Measurements from ENCODE around the gene FAM120B. TPM values are rescaled to one million over a fixed set of nuclear protein-coding genes. Genes with fewer than 3 reads are reported as not detected.

Gene FAM120B
- total RNA-seq, 4 donors from 2014 or later: 24.6 to 40.3 (median 31.9) TPM

DNA sequence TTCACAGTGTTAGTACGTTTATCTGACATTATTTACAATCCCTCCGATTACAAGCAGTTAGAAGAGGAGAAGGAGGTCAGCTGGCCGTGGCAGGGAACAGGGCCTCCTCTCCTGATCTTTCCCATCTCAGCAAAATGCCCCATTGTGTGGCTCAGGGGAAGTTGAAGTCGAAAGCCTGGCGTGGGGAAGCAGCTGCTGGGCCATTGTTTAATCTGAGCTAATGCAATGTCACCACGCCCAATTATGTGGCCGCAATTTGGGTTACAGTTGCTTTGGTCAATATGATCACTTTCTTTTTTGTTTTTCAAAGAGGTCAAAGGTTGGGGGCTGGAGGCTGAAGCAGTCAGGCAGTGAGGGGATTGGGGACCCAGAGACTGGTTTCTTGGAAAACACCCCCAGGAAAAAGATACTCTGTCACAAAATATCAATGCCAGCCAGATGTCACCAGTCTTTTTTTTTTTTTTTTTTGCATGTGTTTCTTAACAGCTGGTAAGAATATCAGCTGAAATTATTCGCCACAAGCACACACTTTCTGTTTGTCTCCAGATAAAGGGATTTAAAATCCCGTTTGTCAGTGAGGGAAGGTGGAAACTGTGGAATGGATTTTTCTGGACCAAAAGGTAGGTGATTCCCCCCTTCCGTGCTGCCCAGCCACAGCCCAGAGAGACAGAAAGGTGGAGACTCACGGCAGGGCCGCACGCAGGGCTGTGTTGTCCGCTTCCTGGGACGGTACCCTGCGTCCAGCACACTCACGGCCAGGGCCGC, 40.3 kb upstream of the FAM120B start:
- TF ChIP-seq POLR2AphosphoS5 (IDR thresholded peaks at IDR 0.05): no peak
- peaks cover 0 to 19% (median 5%) of the 10 kb centered on the region in 3 donors for H3K4me1 ChIP-seq
- H3K36me3 ChIP-seq: no peaks in the 10 kb centered on the region
- WGBS, 2 donors (ENCODE audit: low coverage in 1 of 2): 44 to 56% methylated on average over 6 to 7 of the region's 18 CpGs
- H3K9me3 ChIP-seq: no peaks in the 10 kb centered on the region
- no peak overlapping the region for H3K4me3 ChIP-seq
- no peaks in the 10 kb centered on the region for H3K27me3 ChIP-seq
- peak; percentile 38 for ATAC-seq
- peak overlapping the region in 1 of 4 donors; percentile 24 for H3K27ac ChIP-seq

DNA sequence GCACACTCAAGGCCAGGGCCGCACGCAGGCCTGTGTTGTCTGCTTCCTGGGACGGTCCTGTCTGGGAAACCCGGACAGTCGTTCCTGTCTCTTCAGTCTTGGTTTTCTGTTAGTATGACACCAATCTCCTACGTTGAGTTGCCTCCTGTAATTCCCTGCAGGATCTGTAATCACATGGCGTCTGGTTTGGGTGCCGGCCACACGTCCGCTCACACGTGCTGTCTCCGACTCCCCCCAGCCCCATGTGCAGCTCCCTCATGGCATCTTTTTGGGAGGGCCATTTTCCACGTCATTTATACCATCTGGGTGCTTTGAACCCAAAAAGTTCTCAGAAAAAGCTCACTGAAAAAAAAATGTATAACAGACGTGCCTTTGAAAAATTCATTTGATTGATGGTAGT, 38.9 kb upstream of the FAM120B start:
- H3K4me3 ChIP-seq: no peak overlapping the region
- ATAC-seq: no peak
- WGBS, 2 donors (ENCODE audit: low coverage in 1 of 2): 71 to 83% methylated on average over 1 to 7 of the region's 14 CpGs
- no peak overlapping the region for H3K27ac ChIP-seq
- peaks cover 0 to 19% (median 5%) of the 10 kb centered on the region in 3 donors for H3K4me1 ChIP-seq
- no peaks in the 10 kb centered on the region for H3K9me3 ChIP-seq
- H3K36me3 ChIP-seq: no peaks in the 10 kb centered on the region
- no peak for TF ChIP-seq EP300 (IDR thresholded peaks at IDR 0.05)
- TF ChIP-seq POLR2A (IDR thresholded peaks at IDR 0.05): no peak
- TF ChIP-seq, protein P1, sequence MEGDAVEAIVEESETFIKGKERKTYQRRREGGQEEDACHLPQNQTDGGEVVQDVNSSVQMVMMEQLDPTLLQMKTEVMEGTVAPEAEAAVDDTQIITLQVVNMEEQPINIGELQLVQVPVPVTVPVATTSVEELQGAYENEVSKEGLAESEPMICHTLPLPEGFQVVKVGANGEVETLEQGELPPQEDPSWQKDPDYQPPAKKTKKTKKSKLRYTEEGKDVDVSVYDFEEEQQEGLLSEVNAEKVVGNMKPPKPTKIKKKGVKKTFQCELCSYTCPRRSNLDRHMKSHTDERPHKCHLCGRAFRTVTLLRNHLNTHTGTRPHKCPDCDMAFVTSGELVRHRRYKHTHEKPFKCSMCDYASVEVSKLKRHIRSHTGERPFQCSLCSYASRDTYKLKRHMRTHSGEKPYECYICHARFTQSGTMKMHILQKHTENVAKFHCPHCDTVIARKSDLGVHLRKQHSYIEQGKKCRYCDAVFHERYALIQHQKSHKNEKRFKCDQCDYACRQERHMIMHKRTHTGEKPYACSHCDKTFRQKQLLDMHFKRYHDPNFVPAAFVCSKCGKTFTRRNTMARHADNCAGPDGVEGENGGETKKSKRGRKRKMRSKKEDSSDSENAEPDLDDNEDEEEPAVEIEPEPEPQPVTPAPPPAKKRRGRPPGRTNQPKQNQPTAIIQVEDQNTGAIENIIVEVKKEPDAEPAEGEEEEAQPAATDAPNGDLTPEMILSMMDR (IDR thresholded peaks at IDR 0.05): no peak
- H3K27me3 ChIP-seq: peaks cover under 1% of the 10 kb centered on the region

DNA sequence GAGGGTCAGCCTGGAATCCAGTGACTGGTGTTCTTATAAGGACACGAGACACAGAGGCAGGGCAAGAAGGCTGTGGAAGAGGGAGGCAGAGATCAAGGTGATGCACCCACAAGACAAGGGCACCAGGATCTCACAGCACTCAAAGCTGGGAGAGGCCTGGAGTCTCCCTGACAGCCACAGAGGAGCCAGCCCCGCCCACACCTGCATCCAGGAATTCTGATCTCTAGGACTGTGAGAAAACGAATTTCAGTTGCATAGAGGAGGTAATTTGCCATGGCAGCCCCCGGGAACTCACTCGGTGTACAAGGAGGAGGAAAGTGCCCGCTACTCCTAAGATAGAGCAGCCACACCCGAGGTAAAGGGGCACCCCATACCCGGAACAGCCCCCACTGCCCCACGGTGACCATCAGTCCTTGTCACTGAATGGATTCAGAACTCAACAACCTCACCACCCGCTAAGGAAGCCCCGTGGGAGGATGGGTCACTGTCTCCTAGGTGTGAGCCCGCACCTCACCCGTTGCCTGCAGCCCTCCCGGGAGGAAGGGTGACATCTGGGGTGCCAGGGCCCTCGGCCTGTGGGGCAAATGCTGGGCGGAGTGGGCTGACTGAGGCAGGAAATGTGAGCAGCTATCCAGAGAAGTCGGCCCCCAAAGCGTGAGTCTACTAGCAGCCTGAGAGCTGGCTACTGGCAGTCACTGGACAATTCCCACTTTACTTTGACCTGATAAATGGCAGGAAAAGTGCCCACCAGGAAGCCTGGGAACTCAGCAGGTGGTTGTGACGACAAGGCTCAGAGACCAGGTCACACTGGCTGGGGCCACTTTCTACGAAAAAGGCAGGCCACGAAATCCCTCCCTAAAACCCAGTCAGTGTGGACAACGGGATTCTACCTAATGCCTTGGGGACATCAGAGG, 38.1 kb upstream of the FAM120B start:
- ATAC-seq: no peak
- TF ChIP-seq EP300 (IDR thresholded peaks at IDR 0.05): no peak
- no peak for TF ChIP-seq POLR2A (IDR thresholded peaks at IDR 0.05)
- TF ChIP-seq, protein P1 (IDR thresholded peaks at IDR 0.05): no peak
- no peak for TF ChIP-seq POLR2AphosphoS5 (IDR thresholded peaks at IDR 0.05)

GRCh38 chr6:170269151-170269845, 37.3 kb upstream of the FAM120B start:
- no peaks in the 10 kb centered on the region for H3K36me3 ChIP-seq
- H3K27ac ChIP-seq: no peak overlapping the region
- no peak for ATAC-seq
- 73 to 78% methylated on average over 7 to 13 of the region's 22 CpGs for WGBS, 2 donors (ENCODE audit: low coverage in 1 of 2)
- H3K9me3 ChIP-seq: no peaks in the 10 kb centered on the region
- TF ChIP-seq, protein P1 (IDR thresholded peaks at IDR 0.05): no peak
- TF ChIP-seq POLR2AphosphoS5 (IDR thresholded peaks at IDR 0.05) (no peak), POLR2A (IDR thresholded peaks at IDR 0.05) (no peak), EP300 (IDR thresholded peaks at IDR 0.05) (no peak)
- H3K4me3 ChIP-seq: no peak overlapping the region
- peaks cover 10% of the 10 kb centered on the region for H3K27me3 ChIP-seq
- H3K4me1 ChIP-seq: peaks cover 0 to 19% (median 5%) of the 10 kb centered on the region in 3 donors

More for the DNA sequence above, 38.1 kb upstream of the FAM120B start:
- H3K36me3 ChIP-seq: no peaks in the 10 kb centered on the region
- no peaks in the 10 kb centered on the region for H3K9me3 ChIP-seq
- H3K27me3 ChIP-seq: peaks cover 8% of the 10 kb centered on the region
- H3K4me3 ChIP-seq: no peak overlapping the region
- 90 to 92% methylated on average over 7 to 10 of the region's 22 CpGs for WGBS, 2 donors (ENCODE audit: low coverage in 1 of 2)
- peaks cover 0 to 19% (median 5%) of the 10 kb centered on the region in 3 donors for H3K4me1 ChIP-seq
- H3K27ac ChIP-seq: no peak overlapping the region

All from gastroesophageal sphincter (tissue), 4 donors.